Hepatocyte (in vitro differentiated cells): ENCODE measurements around the gene CLCN7. TPM values are rescaled to one million over a fixed set of nuclear protein-coding genes. Genes with fewer than 3 reads are reported as not detected.
A peak's percentile ranks its signal among the peaks of the same experiment; 100 is the strongest.

Experiments
- DNase-seq: peaks from one replicate; pipeline ENCODE4 v3.0.0-alpha.2; 2016; ENCODE audit warnings: low spot score
- H2AFZ ChIP-seq: fragments of 200-600 bp; sonication (generic); 2 replicates; pipeline ENCODE4 v1.6.0; 2016; ENCODE audit warnings: antibody characterized with exemption, mild to moderate bottlenecking
- H3K27ac ChIP-seq: fragments of 200-600 bp; sonication (generic); 2 replicates; pipeline ENCODE4 v1.5.1; 2016; ENCODE audit warnings: mild to moderate bottlenecking
- H3K27me3 ChIP-seq: fragments of 200-600 bp; sonication (generic); 2 replicates; pipeline ENCODE4 v1.6.1; 2016
- H3K36me3 ChIP-seq: fragments of 200-600 bp; sonication (generic); replicated peaks from 2 replicates; pipeline ENCODE4 v1.5.1; 2016; ENCODE audit warnings: low read depth; ENCODE audit not compliant: insufficient read depth
- H3K4me1 ChIP-seq: fragments of 200-600 bp; sonication (generic); 2 replicates; pipeline ENCODE4 v1.5.1; 2016; ENCODE audit warnings: mild to moderate bottlenecking, moderate library complexity; ENCODE audit not compliant: insufficient read depth
- H3K4me2 ChIP-seq: fragments of 200-600 bp; sonication (generic); 2 replicates; pipeline ENCODE4 v1.6.0; 2016
- H3K4me3 ChIP-seq: fragments of 200-600 bp; sonication (generic); 2 replicates; pipeline ENCODE4 v1.5.1; 2016; ENCODE audit warnings: mild to moderate bottlenecking
- H3K79me2 ChIP-seq: fragments of 200-600 bp; sonication (generic); 2 replicates; pipeline ENCODE4 v1.6.0; 2017; ENCODE audit warnings: mild to moderate bottlenecking
- H3K9me2 ChIP-seq: fragments of 200-600 bp; sonication (generic); replicated peaks from 2 replicates; pipeline ENCODE4 v1.6.0; 2017; ENCODE audit warnings: mild to moderate bottlenecking; ENCODE audit not compliant: insufficient read depth
- H3K9me3 ChIP-seq: fragments of 200-600 bp; sonication (generic); 2 replicates; pipeline ENCODE4 v1.5.1; 2016; ENCODE audit warnings: low read depth, mild to moderate bottlenecking
- H4K20me1 ChIP-seq: fragments of 200-600 bp; sonication (generic); 2 replicates; pipeline ENCODE4 v1.6.0; 2016; ENCODE audit warnings: mild to moderate bottlenecking; ENCODE audit not compliant: insufficient read depth, poor library complexity, severe bottlenecking
- CTCF ChIP-seq: fragments of 200-600 bp; sonication (generic); IDR thresholded peaks from 2 replicates; pipeline ENCODE4 v1.5.1; 2016; ENCODE audit warnings: antibody characterized with exemption, mild to moderate bottlenecking; ENCODE audit not compliant: poor library complexity
- EZH2 ChIP-seq: fragments of 200-600 bp; sonication (generic); IDR thresholded peaks from 2 replicates; pipeline ENCODE4 v1.6.1; 2016; ENCODE audit warnings: antibody characterized with exemption, mild to moderate bottlenecking, borderline replicate concordance
- EZH2phosphoT487 ChIP-seq: fragments of 200-600 bp; sonication (generic); IDR thresholded peaks from one replicate; pipeline ENCODE4 v1.6.1; 2018; ENCODE audit warnings: antibody characterized with exemption, mild to moderate bottlenecking, low read depth, moderate library complexity; ENCODE audit not compliant: unreplicated experiment, severe bottlenecking
- WGBS: methylation state at CpG from one replicate; pipeline ENCODE4 v1.1.6; 2016; ENCODE audit warnings: low lambda C conversion rate; ENCODE audit errors: missing lambda C conversion rate; 5-methylcytosine and 5-hydroxymethylcytosine counted together
- polyA plus RNA-seq: library from polyadenylated mRNA; unstranded; fragments of >200 nt; fragmentation: Nextera tagmentation; extraction: Ambion mirVana; gene quantifications from 2 replicates; pipeline ENCODE4 v1.2.1, GENCODE V29; 2016
- total RNA-seq: library from RNA; depleted of rRNA; stranded (reverse); fragments of >200 nt; gene quantifications from 2 replicates; pipeline ENCODE4 v1.2.3, GENCODE V29; 2014

The CLCN7 gene
- total and polyA plus RNA-seq, 2 experiments from 2014 or later, result 56.3 to 107 TPM

GRCh38 chr16:1477033-1477432 is 2.2 kb upstream of the CLCN7 start:
- Histone ChIP-seq H3K4me1 (peaks cover 14% of the 10 kb centered on the region), H4K20me1 (peaks cover 2% of the 10 kb centered on the region), H3K9me2 (no peaks in the 10 kb centered on the region), H3K9me3 (no peaks in the 10 kb centered on the region), H3K36me3 (no peaks in the 10 kb centered on the region), H3K4me2 (no peak overlapping the region), H3K4me3 (no peak overlapping the region), H2AFZ (no peak overlapping the region), H3K27ac (no peak overlapping the region), H3K27me3 (no peaks in the 10 kb centered on the region), H3K79me2 (peaks cover 33% of the 10 kb centered on the region)
- 94% methylated on average over 10 of the region's 10 CpGs for WGBS
- TF ChIP-seq CTCF (no peak), EZH2 (no peak), EZH2phosphoT487 (no peak)
- no peak for DNase-seq

- Histone ChIP-seq H3K9me3 (no peaks in the 10 kb centered on the region), H3K27ac (peak overlapping the region; percentile 93), H4K20me1 (peaks cover 14% of the 10 kb centered on the region), H3K4me2 (peak overlapping the region; percentile 94), H3K4me3 (peak overlapping the region; percentile 88), H3K79me2 (peaks cover 47% of the 10 kb centered on the region), H3K36me3 (no peaks in the 10 kb centered on the region), H3K9me2 (no peaks in the 10 kb centered on the region), H3K4me1 (peaks cover 14% of the 10 kb centered on the region), H2AFZ (peak overlapping the region; percentile 99), H3K27me3 (no peaks in the 10 kb centered on the region)
- 88% methylated on average over 15 of the region's 15 CpGs for WGBS
- no peak for DNase-seq
- no peak for TF ChIP-seq EZH2
- no peak for TF ChIP-seq CTCF
- TF ChIP-seq EZH2phosphoT487, result no peak
These were observed 805 bp upstream of the CLCN7 start for GRCh38 chr16:1475552-1476114.

- peak; percentile 43 for DNase-seq
- Histone ChIP-seq H3K9me3 (no peaks in the 10 kb centered on the region), H3K4me2 (peak overlapping the region; percentile 94), H3K27me3 (no peaks in the 10 kb centered on the region), H3K36me3 (no peaks in the 10 kb centered on the region), H3K4me3 (peak overlapping the region; percentile 88), H3K27ac (peak overlapping the region; percentile 93), H3K9me2 (no peaks in the 10 kb centered on the region), H3K79me2 (peaks cover 61% of the 10 kb centered on the region), H4K20me1 (peaks cover 16% of the 10 kb centered on the region), H3K4me1 (peaks cover 14% of the 10 kb centered on the region), H2AFZ (peak overlapping the region; percentile 99)
- 25% methylated on average over 28 of the region's 57 CpGs for WGBS
- no peak for TF ChIP-seq CTCF
- no peak for TF ChIP-seq EZH2phosphoT487
- TF ChIP-seq EZH2, result no peak
These were observed 589 bp downstream of the CLCN7 start for GRCh38 chr16:1474082-1474795.
